ENCODE results near the gene PCNT.
"Not testable (repeated sequence)": the region's sequence is repeated elsewhere in the genome, so short reads cannot be mapped to it uniquely, and the experiment has no call there.

Gene PCNT

DNA sequence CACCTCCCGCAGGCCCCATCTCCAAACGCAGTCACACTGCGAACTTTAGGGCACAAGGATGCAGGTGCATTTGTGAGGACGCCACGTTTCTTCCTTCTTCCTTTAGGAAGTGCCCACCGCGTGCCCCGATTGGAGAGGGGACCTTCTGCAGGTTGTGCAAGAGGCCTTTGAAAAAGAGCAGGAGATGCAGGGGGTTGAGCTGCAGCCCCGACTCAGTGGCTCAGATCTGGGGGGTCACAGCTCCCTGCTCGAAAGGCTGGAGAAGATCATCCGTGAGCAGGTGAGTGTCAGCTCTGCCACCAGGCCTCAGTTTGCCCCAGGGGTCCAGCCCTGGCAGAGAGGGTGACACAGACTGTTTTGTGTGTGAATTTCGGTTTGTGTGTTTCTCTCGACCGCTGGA, 103.6 kb downstream of the PCNT start:
- DNase-seq (ENCODE audit: low read depth, low spot score) = no peak

- DNase-seq (ENCODE audit: low read depth, low spot score) = no peak
These were observed 104.3 kb downstream of the PCNT start for GRCh38 chr21:46428286-46428685.

GRCh38 chr21:46428987-46429710, 105.2 kb downstream of the PCNT start:
- DNase-seq (ENCODE audit: low read depth, low spot score) = no peak

DNA sequence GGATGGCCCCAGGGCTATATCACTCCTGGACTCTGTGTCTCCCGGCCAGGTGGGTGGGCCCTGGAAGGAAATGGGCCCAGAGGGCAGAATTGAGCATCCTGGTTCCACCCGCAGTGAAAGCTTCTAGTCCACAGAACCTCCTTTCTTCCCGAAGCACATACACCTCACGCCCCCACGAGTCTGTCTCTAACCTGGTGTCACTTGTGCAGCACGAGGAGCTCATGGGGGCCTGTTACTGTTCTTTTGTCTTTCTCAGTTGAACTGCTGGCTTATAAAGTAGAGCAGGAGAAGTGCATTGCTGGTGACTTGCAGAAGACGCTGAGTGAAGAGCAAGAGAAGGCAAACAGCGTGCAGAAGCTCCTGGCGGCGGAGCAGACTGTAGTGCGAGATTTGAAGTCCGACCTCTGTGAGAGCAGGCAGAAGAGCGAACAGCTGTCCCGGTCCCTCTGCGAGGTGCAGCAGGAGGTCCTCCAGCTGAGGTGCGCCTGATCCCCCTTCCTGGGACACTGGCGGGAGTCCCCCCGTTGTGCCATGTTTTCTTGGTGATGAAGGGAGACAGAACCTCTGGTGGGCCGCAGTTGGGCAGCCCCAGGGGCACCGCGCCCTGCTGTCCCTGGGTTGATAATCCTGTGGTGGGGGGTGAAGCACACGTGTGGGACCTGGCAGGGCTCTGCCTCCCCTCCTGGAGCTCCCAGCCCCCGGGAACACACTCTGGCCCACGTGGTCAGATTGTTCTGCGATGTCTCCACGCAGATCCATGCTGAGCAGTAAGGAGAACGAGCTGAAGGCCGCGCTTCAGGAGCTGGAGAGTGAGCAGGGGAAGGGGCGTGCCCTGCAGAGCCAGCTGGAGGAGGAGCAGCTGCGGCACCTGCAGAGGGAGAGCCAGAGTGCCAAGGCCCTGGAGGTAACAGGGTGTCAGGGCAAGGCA, 106.1 kb downstream of the PCNT start:
- DNase-seq (ENCODE audit: low read depth, low spot score) = no peak

DNA sequence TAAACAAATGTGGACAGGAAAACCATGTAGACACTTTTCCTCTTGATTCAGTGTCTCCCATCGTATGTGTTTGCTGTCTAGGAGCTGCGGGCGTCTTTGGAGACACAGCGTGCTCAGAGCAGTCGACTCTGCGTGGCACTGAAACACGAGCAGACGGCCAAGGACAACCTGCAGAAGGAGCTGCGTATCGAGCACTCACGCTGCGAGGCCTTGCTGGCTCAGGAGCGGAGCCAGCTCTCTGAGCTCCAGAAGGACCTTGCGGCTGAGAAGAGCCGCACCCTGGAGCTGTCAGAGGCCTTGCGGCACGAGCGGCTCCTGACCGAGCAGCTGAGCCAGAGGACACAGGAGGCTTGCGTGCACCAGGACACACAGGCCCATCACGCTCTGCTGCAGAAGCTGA, 107.5 kb downstream of the PCNT start:
- no peak for DNase-seq (ENCODE audit: low read depth, low spot score)

DNA sequence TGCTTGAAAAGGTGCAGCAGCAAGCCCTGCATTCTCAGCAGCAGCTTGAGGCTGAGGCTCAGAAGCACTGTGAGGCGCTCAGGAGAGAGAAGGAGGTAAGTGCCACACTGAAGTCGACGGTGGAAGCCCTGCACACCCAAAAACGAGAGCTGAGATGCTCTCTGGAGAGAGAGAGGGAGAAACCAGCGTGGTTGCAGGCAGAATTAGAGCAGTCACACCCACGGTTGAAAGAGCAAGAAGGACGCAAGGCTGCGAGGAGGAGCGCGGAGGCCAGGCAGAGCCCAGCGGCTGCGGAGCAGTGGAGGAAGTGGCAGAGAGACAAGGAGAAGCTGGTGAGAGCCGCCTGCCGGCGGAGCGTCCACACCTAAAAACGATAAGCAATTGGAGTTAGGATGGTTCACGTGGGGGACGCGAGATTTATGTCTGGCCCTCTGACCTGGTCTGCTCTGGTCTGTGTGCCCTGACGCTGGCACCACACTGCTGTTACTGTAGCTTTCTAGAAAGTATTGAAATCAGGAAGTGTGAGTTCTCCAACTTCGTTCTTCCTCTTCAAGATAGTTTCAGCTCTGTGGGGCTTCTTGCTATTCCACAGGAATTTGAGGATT, 108.0 kb downstream of the PCNT start:
- no peak for DNase-seq (ENCODE audit: low read depth, low spot score)

- not testable (repeated sequence) for DNase-seq (ENCODE audit: low read depth, low spot score)
These were observed 109.2 kb downstream of the PCNT start for GRCh38 chr21:46433116-46433515.

- DNase-seq (ENCODE audit: low read depth, low spot score) = no peak
These were observed 110.5 kb downstream of the PCNT start for GRCh38 chr21:46434322-46434958.

DNA sequence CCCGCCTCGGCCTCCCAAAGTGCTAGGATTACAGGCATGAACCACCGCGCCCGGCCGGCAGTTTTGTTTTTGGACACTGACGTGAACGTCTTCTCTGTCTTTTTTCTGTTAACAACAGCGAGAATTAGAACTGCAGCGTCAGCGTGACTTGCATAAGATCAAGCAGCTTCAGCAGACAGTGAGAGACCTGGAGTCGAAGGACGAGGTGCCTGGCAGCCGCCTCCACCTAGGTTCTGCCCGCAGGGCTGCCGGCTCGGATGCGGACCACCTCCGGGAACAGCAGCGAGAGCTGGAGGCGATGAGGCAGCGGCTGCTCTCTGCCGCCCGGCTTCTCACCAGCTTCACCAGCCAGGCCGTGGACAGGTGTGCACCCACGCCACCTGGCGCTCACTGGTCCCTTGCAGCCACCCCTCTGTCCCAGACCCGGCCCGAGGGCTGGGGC, 111.9 kb downstream of the PCNT start:
- no peak for DNase-seq (ENCODE audit: low read depth, low spot score)

DNA sequence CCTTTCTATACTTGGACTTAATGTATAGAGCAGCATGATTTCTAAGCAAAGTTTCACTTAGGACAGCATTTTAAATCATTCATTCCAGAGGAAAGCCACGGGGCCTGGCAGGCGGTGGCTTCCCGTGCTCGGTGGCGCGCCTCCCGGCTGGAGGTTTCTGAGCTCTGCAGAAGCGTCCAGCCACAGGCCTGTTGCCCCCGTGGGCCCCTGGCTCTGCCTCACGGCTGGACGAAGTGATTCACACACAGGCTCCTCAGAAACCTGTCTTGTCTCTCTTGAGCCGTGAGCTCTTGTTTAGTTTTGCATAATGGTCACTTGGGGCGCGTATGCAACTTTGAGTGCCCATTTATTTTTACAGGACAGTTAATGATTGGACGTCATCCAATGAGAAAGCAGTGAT, 112.7 kb downstream of the PCNT start:
- DNase-seq (ENCODE audit: low read depth, low spot score) = no peak

DNA sequence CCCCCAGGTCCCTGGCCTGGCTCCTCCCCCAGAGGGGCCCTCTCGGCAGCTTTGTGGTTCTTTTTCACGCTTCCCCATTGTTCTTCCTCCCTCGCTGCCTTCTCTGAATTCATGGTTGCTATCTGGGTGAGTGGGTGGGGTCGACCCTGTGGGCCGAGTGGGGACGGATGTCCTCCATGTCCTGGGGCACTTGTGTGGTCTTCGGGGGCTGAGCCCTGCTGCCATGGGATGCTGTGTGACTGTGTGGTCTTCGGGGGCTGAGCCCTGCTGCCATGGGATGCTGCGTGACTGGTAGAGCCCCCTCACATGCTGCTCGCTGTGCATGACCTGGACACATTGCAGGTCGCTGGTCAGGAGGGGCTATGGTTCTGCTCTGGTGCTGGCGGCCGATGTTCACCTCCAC, 113.1 kb downstream of the PCNT start:
- DNase-seq (ENCODE audit: low read depth, low spot score) = no peak

DNA sequence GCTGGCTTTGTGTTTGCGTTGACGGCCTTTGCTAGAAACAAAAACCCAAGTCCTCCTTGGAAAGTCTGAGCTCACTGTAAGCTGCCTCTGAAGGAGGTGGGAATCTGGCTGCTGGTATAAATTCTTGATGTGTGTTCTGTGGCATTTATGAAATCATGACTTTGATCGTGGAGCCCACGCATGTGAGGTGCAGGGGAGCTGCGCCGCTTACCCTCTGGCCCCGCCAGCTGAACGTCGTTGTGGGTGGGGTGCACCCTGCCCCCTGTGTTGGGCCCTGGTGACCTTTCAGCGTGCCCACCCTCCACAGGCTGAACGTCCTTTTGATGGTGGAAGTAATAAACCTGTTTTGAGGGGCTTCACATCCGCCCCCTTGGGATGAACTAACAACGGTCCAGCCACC, 113.6 kb downstream of the PCNT start:
- no peak for DNase-seq (ENCODE audit: low read depth, low spot score)

- DNase-seq (ENCODE audit: low read depth, low spot score) = no peak
These were observed 114.3 kb downstream of the PCNT start for GRCh38 chr21:46438241-46438640.

GRCh38 chr21:46439906-46440305, 116.0 kb downstream of the PCNT start:
- no peak for DNase-seq (ENCODE audit: low read depth, low spot score)

GRCh38 chr21:46441331-46441730, 117.4 kb downstream of the PCNT start:
- no peak for DNase-seq (ENCODE audit: low read depth, low spot score)

GRCh38 chr21:46441961-46442498, 118.1 kb downstream of the PCNT start:
- DNase-seq (ENCODE audit: low read depth, low spot score) = no peak

GRCh38 chr21:46442938-46443337, 119.0 kb downstream of the PCNT start:
- DNase-seq (ENCODE audit: low read depth, low spot score) = no peak

GRCh38 chr21:46443910-46444309, 120.0 kb downstream of the PCNT start:
- DNase-seq (ENCODE audit: low read depth, low spot score) = no peak

DNA sequence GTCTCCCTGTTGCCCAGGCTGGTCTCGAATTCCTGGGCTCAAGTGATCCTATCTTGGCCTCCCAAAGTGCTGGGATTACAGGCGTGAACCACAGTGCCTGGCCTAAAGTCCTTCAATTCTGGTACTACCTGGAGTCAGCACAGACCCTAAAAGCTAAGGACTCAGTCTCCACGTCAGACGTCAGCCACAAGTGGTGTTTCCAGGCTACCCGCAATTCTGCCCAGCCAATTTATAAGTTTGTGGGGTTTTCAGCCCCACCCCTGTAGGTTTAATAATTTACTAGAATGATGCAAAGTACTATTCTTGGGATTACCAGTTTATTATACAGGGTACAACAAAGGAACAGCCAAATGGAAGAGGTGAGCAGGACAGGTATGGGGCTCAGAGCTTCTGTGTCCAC, 124.2 kb downstream of the PCNT start:
- DNase-seq (ENCODE audit: low read depth, low spot score) = no peak

GRCh38 chr21:46448855-46449254, 124.9 kb downstream of the PCNT start:
- not testable (repeated sequence) for DNase-seq (ENCODE audit: low read depth, low spot score)

- no peak for DNase-seq (ENCODE audit: low read depth, low spot score)
These were observed 128.8 kb downstream of the PCNT start for GRCh38 chr21:46452710-46453109.

GRCh38 chr21:46454142-46454541, 130.2 kb downstream of the PCNT start:
- DNase-seq (ENCODE audit: low read depth, low spot score) = no peak

All from activated CD4-positive, CD25-positive, alpha-beta regulatory T cell treated with anti-CD3 and anti-CD28 coated beads, Interleukin-2, amount 50 U/mL, for 16 hours (primary cell).